Activated effector memory CD4-positive, alpha-beta T cell treated with anti-CD3 and anti-CD28 coated beads, Interleukin-2, amount 50 U/mL, for 16 hours (primary cell): ENCODE measurements around the gene CD9.
"Not testable (repeated sequence)": the region's sequence is repeated elsewhere in the genome, so short reads cannot be mapped to it uniquely, and the experiment has no call there.

Experiments
- DNase-seq: peaks from one replicate; pipeline ENCODE4 v3.0.0-alpha.2; 2020

CD9 gene

DNA sequence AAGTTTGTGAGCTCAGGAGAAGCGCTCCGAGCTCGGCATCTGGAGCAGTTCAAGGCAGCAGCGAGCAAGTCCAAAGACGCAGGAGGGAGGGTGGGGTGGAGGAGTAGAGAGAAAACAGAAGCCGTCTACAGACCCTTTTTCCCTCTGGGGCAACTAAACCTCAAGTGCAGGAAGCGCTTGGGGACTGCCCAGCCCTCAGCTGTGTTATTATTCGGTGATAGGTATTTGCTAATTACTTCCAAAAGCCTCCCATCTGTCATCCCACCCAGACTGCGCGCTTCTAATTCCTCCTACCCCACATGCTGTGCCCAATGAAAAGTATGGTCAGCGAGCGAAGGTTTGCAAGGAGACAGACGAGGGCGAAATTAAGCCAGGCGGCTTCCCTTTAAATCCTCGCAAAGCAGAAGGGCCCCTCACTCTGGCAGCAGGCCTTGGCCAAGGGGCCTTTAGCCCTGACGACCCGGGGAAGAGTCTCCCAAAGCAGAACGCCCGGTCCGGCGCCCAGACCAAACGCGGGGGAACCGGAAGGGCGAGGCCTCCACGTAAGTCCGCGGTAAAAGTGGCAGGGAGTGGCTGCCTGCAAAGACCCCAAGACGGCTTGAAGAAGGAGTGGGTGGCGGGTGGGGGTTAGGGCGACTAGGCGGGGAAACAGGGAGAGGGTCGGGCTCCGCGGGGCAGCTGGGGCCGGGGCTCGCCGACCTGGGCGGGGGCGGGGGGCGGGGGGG is 507 bp upstream of the CD9 start:
- no peak for DNase-seq

DNA sequence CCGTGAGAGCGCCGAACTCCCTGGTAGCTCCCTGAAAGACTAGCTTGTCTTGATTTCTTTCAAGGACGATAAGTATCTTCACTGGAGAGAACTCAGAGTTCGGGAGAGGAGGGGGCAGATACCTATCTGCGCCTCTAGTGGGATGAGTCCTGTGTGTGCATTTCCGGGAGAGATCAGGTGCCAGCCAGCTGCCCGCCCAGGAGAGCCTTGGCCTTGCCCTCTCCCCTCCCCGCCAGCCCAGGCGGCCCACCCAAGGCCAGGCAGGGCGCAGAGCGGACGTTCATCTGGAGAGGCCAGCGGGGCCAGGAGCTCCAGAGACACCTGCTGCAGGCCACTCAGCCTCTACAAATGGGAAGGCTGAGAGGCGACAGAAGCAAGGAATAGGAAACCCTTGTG is 1.0 kb downstream of the CD9 start:
- DNase-seq: no peak

DNA sequence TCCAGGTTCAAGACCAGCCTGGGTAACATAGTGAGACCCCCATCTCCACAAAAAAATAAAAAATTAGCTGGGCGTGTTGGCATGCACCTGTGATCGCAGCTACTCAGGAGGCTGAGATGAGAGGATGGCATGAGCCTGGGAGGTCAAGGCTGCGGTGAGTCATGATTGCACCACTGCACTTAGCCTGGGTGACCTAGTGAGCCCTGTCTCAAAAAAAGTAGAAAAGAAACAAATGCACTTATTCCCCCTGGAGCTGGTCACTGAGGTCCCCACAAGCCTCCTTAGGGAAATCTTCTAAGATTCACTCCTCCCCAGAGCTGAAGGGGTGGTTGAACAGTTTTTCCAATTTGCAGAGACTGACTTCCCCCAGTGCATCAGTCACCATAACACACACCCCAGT is 1.6 kb downstream of the CD9 start:
- DNase-seq: no peak

- no peak for DNase-seq
These were observed 2.1 kb downstream of the CD9 start for GRCh38 chr12:6202304-6202703.

- DNase-seq: no peak
These were observed 2.6 kb downstream of the CD9 start for GRCh38 chr12:6202846-6203245.

- DNase-seq: no peak
These were observed 3.4 kb downstream of the CD9 start for GRCh38 chr12:6203601-6204000.

DNA sequence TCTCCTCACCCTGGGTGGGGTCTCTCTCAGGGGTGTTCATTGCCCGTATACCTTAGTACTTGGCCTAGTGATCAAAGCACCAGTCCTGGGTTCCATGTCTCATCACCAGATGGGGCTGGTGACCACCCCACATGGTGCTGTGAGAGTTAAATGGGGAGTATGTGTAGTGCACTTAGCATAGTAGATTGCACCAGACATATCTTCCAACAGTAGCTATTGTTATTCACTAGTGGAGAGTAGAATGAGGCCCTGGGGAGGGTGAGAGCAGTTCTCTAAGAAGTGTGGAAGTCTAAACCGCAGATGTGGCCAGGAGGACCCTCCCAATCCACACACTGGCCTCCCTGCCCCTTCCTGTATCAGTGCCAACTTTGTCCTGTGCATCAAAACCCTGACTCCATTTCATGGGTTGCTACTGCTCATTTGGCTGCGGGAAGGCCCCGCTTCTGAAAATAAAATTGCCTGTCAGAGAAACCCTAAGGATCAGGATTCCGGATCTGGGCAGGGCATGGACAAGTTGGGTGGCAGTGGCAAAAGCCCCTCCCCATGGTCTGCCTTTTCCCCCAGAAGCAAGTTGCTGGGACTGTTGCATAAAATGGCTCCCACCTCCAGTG is 4.4 kb downstream of the CD9 start:
- DNase-seq: no peak

- DNase-seq: no peak
These were observed 4.9 kb downstream of the CD9 start for GRCh38 chr12:6205144-6205539.

DNA sequence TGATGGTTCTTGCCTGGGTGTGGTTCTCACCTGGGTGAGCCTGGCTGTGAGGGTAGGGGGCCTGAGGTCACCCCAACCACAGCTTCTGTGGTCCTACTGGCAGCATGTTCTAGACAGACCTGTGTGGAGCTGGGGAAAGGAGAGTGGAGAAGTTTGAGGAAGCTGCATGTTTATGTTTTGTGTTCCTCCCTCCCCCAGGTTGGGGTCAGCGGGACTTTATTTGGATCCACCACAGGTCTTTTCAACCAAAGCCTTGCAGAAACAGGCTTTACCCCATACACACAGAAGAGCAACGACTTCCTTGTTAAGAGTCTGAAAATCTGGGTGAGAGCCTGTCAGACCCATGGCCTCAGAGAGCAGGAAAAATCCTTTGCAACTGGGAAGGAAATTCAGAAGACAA is 5.6 kb downstream of the CD9 start:
- DNase-seq: no peak

DNA sequence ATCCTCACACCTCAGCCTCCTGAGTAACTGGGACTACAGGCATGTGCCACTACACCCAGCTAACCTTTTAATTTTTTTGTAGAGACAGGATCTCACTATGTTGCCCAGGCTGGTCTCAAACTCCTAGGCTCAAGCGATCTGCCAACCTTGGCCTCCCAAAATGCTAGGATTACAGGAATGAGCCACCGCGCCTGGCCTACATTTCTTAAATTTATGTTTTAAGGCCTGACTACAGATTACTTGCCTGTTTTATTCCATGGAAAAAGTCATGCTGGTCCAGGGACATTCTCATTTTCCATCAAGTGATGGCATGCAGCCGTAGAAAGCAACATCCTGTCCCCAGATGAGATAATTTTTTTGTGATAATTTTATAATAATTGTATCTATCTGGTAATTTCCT is 6.1 kb downstream of the CD9 start:
- DNase-seq: no peak

GRCh38 chr12:6207259-6207925 is 7.2 kb downstream of the CD9 start:
- DNase-seq: no peak

- DNase-seq: no peak
These were observed 7.9 kb downstream of the CD9 start for GRCh38 chr12:6208130-6208529.

- DNase-seq: not testable (repeated sequence)
These were observed 9.2 kb downstream of the CD9 start for GRCh38 chr12:6209428-6209827.

GRCh38 chr12:6211421-6211869 is 11.2 kb downstream of the CD9 start:
- no peak for DNase-seq

GRCh38 chr12:6212086-6212485 is 11.9 kb downstream of the CD9 start:
- DNase-seq: no peak

DNA sequence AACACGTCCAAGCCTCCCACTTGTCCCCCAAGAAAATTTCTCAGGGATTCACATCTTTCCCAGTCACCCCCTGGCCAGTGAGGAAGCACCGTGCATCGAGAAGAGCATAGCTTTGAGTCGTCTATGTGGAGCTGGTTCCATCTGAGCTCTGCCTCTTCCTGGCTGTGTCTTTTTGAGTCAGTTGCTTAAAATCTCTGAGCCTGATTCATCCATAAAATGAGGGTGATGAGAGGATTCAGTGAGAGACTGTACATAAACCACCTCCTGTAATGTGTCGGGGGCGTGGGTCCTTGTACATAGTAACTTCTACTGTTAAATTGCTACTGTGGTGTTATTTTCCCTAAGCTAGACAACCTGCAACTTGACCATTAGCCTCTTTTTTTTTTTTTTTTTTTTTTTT is 13.8 kb downstream of the CD9 start:
- DNase-seq: no peak

DNA sequence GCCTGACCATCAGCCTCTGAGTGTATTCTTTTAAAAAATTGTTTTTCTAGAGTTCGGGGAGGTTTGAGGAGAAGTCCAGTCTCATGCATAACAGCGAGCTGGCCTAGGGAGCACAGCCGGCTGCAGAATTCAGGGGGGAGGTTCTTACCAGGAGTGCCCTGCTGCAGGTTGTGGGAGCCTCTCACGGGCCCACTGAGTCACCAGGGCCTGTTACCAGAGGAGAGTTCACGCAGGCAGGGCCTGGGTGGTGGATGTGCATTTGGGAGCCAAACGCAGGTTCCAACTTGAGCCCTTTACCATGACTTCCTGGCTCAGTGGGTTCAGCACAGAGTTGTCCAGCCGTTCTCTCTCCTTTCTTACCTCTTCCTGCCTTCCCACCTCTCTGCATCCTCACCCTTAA is 14.4 kb downstream of the CD9 start:
- DNase-seq: no peak

- no peak for DNase-seq
These were observed 15.1 kb downstream of the CD9 start for GRCh38 chr12:6215120-6215807.

DNA sequence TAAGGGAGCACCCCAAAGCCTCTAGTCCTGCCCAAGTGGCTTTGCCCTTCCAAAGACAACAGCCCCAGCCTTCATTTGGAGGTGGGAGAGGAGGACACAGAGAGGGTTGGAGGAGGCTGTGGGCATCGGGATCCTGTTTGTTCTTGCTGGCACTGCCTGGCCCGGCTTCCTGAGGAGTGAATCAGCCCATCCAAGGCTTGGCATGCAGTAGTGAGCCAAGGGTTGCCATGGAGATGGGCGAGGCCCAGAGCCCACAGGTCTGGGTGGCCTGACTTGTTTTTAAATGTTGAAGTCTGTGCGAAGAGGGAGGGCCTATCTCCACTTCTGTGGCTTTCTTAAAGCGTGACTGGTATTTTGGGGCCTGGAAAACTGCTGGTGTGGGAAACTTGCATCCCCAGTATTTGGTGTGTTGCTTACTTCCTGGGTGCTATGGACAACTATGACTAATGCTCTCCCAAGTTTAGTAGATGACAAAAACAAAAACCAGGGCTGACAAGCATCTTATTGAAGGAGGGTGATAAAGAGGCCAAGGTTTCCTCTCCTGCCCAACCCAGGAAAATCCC is 15.8 kb downstream of the CD9 start:
- DNase-seq: no peak

- DNase-seq: no peak
These were observed 16.4 kb downstream of the CD9 start for GRCh38 chr12:6216581-6216980.

- no peak for DNase-seq
These were observed 18.2 kb downstream of the CD9 start for GRCh38 chr12:6218347-6218925.

GRCh38 chr12:6219980-6220379 is 19.8 kb downstream of the CD9 start:
- no peak for DNase-seq

GRCh38 chr12:6221146-6221545 is 20.9 kb downstream of the CD9 start:
- DNase-seq: no peak
